HCT116 (cell line): ENCODE measurements around the gene NID2. TPM values are rescaled to one million over a fixed set of nuclear protein-coding genes. Genes with fewer than 3 reads are reported as not detected.

Source experiments
- ATAC-seq: fragments of 200-7000 bp; cut with Tn5 transposase; 2 replicates; pipeline ENCODE4 v1.9.1; 2020; ENCODE audit warnings: mild to moderate bottlenecking, moderate library complexity
- BruUV-seq: library from RNA; stranded (reverse); fragments of 400-500 nt; replicated peaks from 2 replicates; lab custom pipeline; 2021; lab: Mats Ljungman, UMichigan
- CTCF ChIA-PET: fragments of 300-600 bp; sonication (Branson Sonifier 250); formaldehyde crosslinking; loops from one replicate; lab custom pipeline; 2021; ENCODE audit warnings: antibody characterized with exemption; lab: Charles Lee
- POLR2A ChIA-PET: fragments of 300-600, 350-600 bp; sonication (Branson Sonifier 250); formaldehyde crosslinking; loops from one replicate; lab custom pipeline; 2021; ENCODE audit warnings: antibody characterized with exemption; lab: Charles Lee
- RAD21 ChIA-PET, 2 experiments: fragments of 300-600 bp; sonication (Branson Sonifier 250); formaldehyde crosslinking; loops; one replicate each; lab custom pipeline; 2023; ENCODE audit warnings: low total read pairs in 2 of 2; ENCODE audit not compliant: uncharacterized antibody in 2 of 2, unreplicated experiment in 2 of 2, low non-redundant PET in 1 of 2; lab: Charles Lee
- DNase-seq: peaks from one replicate; pipeline ENCODE4 v3.0.0-alpha.2; 2010; ENCODE audit warnings: low read depth, low spot score
- H2AFZ ChIP-seq: fragments of 200-600 bp; shearing (Covaris generic), sonication (generic); 2 replicates; pipeline ENCODE4 v1.6.1; 2017; ENCODE audit warnings: low read depth, mixed run types, mixed read lengths, antibody characterized with exemption, low read length; ENCODE audit not compliant: poor library complexity, severe bottlenecking
- H3K27ac ChIP-seq: 2 replicates; pipeline ENCODE4 v1.5.1; 2012; ENCODE audit warnings: low read depth, low read length
- H3K27me3 ChIP-seq: fragments of 200-600 bp; sonication (generic); 2 replicates; pipeline ENCODE4 v1.6.1; 2016; ENCODE audit warnings: mixed run types, low read length, mixed read lengths; ENCODE audit not compliant: insufficient read depth
- H3K36me3 ChIP-seq, 2 experiments: fragments of 200-500 bp in 1 of 2; fragments of 200-600 bp in 1 of 2; sonication (Bioruptor generic) in 1 of 2; sonication (generic) in 1 of 2; 2 replicates each; pipeline versions ENCODE4 v1.5.1 to v1.6.1; 2014 to 2016; ENCODE audit warnings: low read length in 2 of 2, inconsistent platforms in 1 of 2, mixed read lengths in 1 of 2, mixed run types in 1 of 2; ENCODE audit not compliant: insufficient read depth in 2 of 2, control insufficient read depth in 1 of 2
- H3K4me1 ChIP-seq, 2 experiments: fragments of 200-600 bp in 1 of 2; sonication (generic) in 1 of 2; 2 replicates each; pipeline versions ENCODE4 v1.5.1 to v1.6.1; 2012 to 2017; ENCODE audit warnings: low read length in 2 of 2, inconsistent platforms in 1 of 2, mild to moderate bottlenecking in 1 of 2, mixed read lengths in 1 of 2, mixed run types in 1 of 2, moderate library complexity in 1 of 2; ENCODE audit not compliant: insufficient read depth in 2 of 2, control insufficient read depth in 1 of 2
- H3K4me2 ChIP-seq: fragments of 200-600 bp; sonication (generic); 2 replicates; pipeline ENCODE4 v1.6.1; 2017; ENCODE audit warnings: mixed run types, low read length, mixed read lengths
- H3K4me3 ChIP-seq, 2 experiments: fragments of 200-600 bp in 1 of 2; sonication (generic) in 1 of 2; replicated peaks in 1 of 2; 2 replicates each; pipeline ENCODE4 v1.5.1; 2011 to 2016; ENCODE audit warnings: low read length in 2 of 2, control low read depth in 1 of 2, low read depth in 1 of 2, mild to moderate bottlenecking in 1 of 2, mixed read lengths in 1 of 2, mixed run types in 1 of 2
- H3K79me2 ChIP-seq: fragments of 200-600 bp; sonication (generic); 2 replicates; pipeline ENCODE4 v1.6.1; 2017; ENCODE audit warnings: mild to moderate bottlenecking, mixed run types, low read length, moderate library complexity, mixed read lengths; ENCODE audit not compliant: insufficient read depth
- H3K9ac ChIP-seq: fragments of 200-600 bp; sonication (generic); 2 replicates; pipeline ENCODE4 v1.6.1; 2016; ENCODE audit warnings: low read length, mixed read lengths
- H3K9me2 ChIP-seq: fragments of 200-600 bp; sonication (generic), shearing (Covaris generic); 2 replicates; pipeline ENCODE4 v1.6.1; 2017; ENCODE audit warnings: mixed run types, mild to moderate bottlenecking, moderate library complexity; ENCODE audit not compliant: insufficient read depth
- H3K9me3 ChIP-seq, 2 experiments: fragments of 200-500 bp in 1 of 2; fragments of 200-600 bp in 1 of 2; sonication (Bioruptor generic) in 1 of 2; sonication (generic) in 1 of 2; 2 replicates each; pipeline ENCODE4 v1.6.1; 2014 to 2017; ENCODE audit warnings: low read length in 2 of 2, mixed read lengths in 2 of 2, inconsistent platforms in 1 of 2, low read depth in 1 of 2, mild to moderate bottlenecking in 1 of 2, mixed run types in 1 of 2, moderate library complexity in 1 of 2; ENCODE audit not compliant: control insufficient read depth in 1 of 2, insufficient read depth in 1 of 2
- H4K20me1 ChIP-seq: fragments of 200-600 bp; sonication (generic), shearing (Covaris generic); 2 replicates; pipeline ENCODE4 v1.6.1; 2017; ENCODE audit warnings: mixed run types, mild to moderate bottlenecking, moderate library complexity; ENCODE audit not compliant: insufficient read depth
- CBX3 ChIP-seq: IDR thresholded peaks from 2 replicates; pipeline ENCODE4 v1.6.1; 2012; ENCODE audit warnings: low read depth
- CTCF ChIP-seq, 3 experiments: fragments of 200-600 bp in 1 of 3; sonication (generic) in 1 of 3; IDR thresholded peaks in 2 of 3; conservative IDR thresholded peaks in 1 of 3; 2 replicates each; pipeline ENCODE4 v1.5.1; 2012 to 2017; ENCODE audit warnings: low read depth in 2 of 3, low read length in 2 of 3, antibody characterized with exemption in 1 of 3, borderline replicate concordance in 1 of 3, control low read depth in 1 of 3, mild to moderate bottlenecking in 1 of 3, mixed read lengths in 1 of 3, mixed run types in 1 of 3, moderate library complexity in 1 of 3; ENCODE audit not compliant: insufficient read depth in 1 of 3
- EGR1 ChIP-seq: IDR thresholded peaks from 2 replicates; pipeline ENCODE4 v1.6.1; 2012; ENCODE audit warnings: low read depth
- EZH2 ChIP-seq: fragments of 200-600 bp; sonication (generic); IDR thresholded peaks from 2 replicates; pipeline ENCODE4 v1.6.1; 2017; ENCODE audit warnings: antibody characterized with exemption, mixed run types
- FOSL1 ChIP-seq: IDR thresholded peaks from 2 replicates; pipeline ENCODE4 v1.6.1; 2012; ENCODE audit warnings: low read depth
- SIN3A ChIP-seq: IDR thresholded peaks from 2 replicates; pipeline ENCODE4 v1.6.1; 2012; ENCODE audit warnings: low read depth
- SRF ChIP-seq: IDR thresholded peaks from 2 replicates; pipeline ENCODE4 v1.6.1; 2012; ENCODE audit warnings: low read depth
- ZBTB33 ChIP-seq: IDR thresholded peaks from 2 replicates; pipeline ENCODE4 v1.6.1; 2011; ENCODE audit warnings: mild to moderate bottlenecking, low read length, moderate library complexity; ENCODE audit not compliant: insufficient replicate concordance; ENCODE audit errors: extremely low read depth
- ZFX ChIP-seq: fragments of 450-650 bp; IDR thresholded peaks from 2 replicates; pipeline ENCODE4 v1.6.1; 2017
- intact Hi-C: fragments of 100-400 bp; cut with micrococcal nuclease; formaldehyde crosslinking; loops from 2 replicates; pipeline ENCODE4 v1.10.0; 2022
- total RNA-seq: library from RNA; stranded (reverse); gene quantifications from one replicate; pipeline ENCODE4 v1.2.1, GENCODE V29; 2021; ENCODE audit not compliant: unreplicated experiment

NID2 gene
- total RNA-seq, 1 experiment from 2014 or later: 0.84 TPM

GRCh38 chr14:52007211-52007610 lies 61.6 kb downstream of the NID2 start (continued):
- TF ChIP-seq ZBTB33 (no peak), SRF (no peak), EZH2 (no peak)
- TF ChIP-seq, all 23 proteins: peak for 0

- Histone ChIP-seq H3K9me2 (no peaks in the 10 kb centered on the region), H3K4me2 (no peak overlapping the region), H4K20me1 (no peaks in the 10 kb centered on the region), H3K79me2 (peaks cover 4% of the 10 kb centered on the region; the same call in 1 of the 2 replicates), H3K9ac (no peak overlapping the region)
- TF ChIP-seq ZFX: no peak
- TF ChIP-seq, all 23 proteins: peak for 0
- Histone ChIP-seq H2AFZ (no peak overlapping the region), H3K27me3 (no peaks in the 10 kb centered on the region), H3K4me1 (no peaks in the 10 kb centered on the region), H3K9me3 (no peaks in the 10 kb centered on the region), H3K4me3 (no peak overlapping the region), H3K36me3 (peaks cover 50 to 70% of the 10 kb centered on the region in 2 experiments), H3K27ac (no peak overlapping the region)
- no TSS peak for BruUV-seq
- ChIA-PET CTCF (interaction anchor here (1.4 kb wide), 1 partner anchor 9 kb away, joined by 3 read pairs; no protein-coding TSS in a partner anchor), POLR2A (interaction anchor here (1.0 kb wide), 1 partner anchor 10 kb away, joined by 3 read pairs; no protein-coding TSS in a partner anchor), RAD21 (no interaction called here)
- ATAC-seq: no peak
- no peak for DNase-seq
- intact Hi-C loops: no loop called here
Observed at GRCh38 chr14:52006361-52006760, 62.5 kb downstream of the NID2 start.

- peaks cover 54 to 66% of the 10 kb centered on the region in 2 experiments for H3K36me3 ChIP-seq
- no TSS peak for BruUV-seq
- no peak overlapping the region for H3K4me2 ChIP-seq
- no peaks in the 10 kb centered on the region for H3K9me3 ChIP-seq
- ChIA-PET CTCF (interaction anchor here (1.4 kb wide), 1 partner anchor 10 kb away, joined by 3 read pairs; no protein-coding TSS in a partner anchor), RAD21 (no interaction called here), POLR2A (interaction anchor here (1.0 kb wide), 1 partner anchor 10 kb away, joined by 3 read pairs; no protein-coding TSS in a partner anchor)
- H3K27ac ChIP-seq: no peak overlapping the region
- no peaks in the 10 kb centered on the region for H3K4me1 ChIP-seq
- H3K27me3 ChIP-seq: no peaks in the 10 kb centered on the region
- H4K20me1 ChIP-seq: no peaks in the 10 kb centered on the region
- H3K79me2 ChIP-seq: peaks cover 5% of the 10 kb centered on the region; the same call in 1 of the 2 replicates
- intact Hi-C loops: no loop called here
- H3K4me3 ChIP-seq: no peak overlapping the region
- H3K9ac ChIP-seq: no peak overlapping the region
- no peaks in the 10 kb centered on the region for H3K9me2 ChIP-seq
- DNase-seq (no peak), ATAC-seq (no peak)
- H2AFZ ChIP-seq: no peak overlapping the region
- TF ChIP-seq CTCF (IDR thresholded peaks at IDR 0.05 in 2 of 3, conservative IDR thresholded peaks at IDR 0.05 in 1 of 3; ENCODE audit: borderline replicate concordance in 1 of 3, insufficient read depth in 1 of 3, low read depth in 2 of 3, low read length in 2 of 3): no peak
- no peak for TF ChIP-seq EGR1
- TF ChIP-seq EZH2: no peak
- no peak for TF ChIP-seq FOSL1
- no peak for TF ChIP-seq SIN3A
- no peak for TF ChIP-seq CBX3
- no peak for TF ChIP-seq ZBTB33
Observed at GRCh38 chr14:52005625-52006024, 63.2 kb downstream of the NID2 start.
